Measurements from ENCODE around the gene NOC4L. TPM values are rescaled to one million over a fixed set of nuclear protein-coding genes. Genes with fewer than 3 reads are reported as not detected.

Gene NOC4L
- 1 to 10 TPM; 7.4 to 9.7 (median 8.3) TPM for total RNA-seq
- long read RNA-seq, partial matches to known transcripts: 0 of 1 reads
- long read RNA-seq, other reads (novel, unspliced or antisense): 0 of 1 reads

- peak in 1 of 4 donors; percentile 14 for TF ChIP-seq CTCF (IDR thresholded peaks at IDR 0.05)
- peak; percentile 62 for TF ChIP-seq POLR2A (IDR thresholded peaks at IDR 0.05)
- DNase-seq (peak; percentile 93 to 95 (median 94)), ATAC-seq (peak; percentile 84 to 95 (median 93))
- intact Hi-C loops (cut with DNase I): no loop called here
- Histone ChIP-seq H3K4me3 (peak within 1 kb of the TSS; percentile 98), H3K27ac (peak within 1 kb of the TSS; percentile 47 to 73 (median 51)), H3K36me3 (peaks cover 0 to 31% (median 4%) of the 10 kb centered on the region in 4 donors), H3K4me1 (peaks cover 0 to 14% (median 3%) of the 10 kb centered on the region in 4 donors), H3K9me3 (no peaks in the 10 kb centered on the region), H3K27me3 (no peaks in the 10 kb centered on the region)
- 0% methylated on average over 27 of the region's 100 CpGs for WGBS (ENCODE audit: insufficient coverage, low coverage, low lambda C conversion rate, missing lambda C conversion rate)
Observed at GRCh38 chr12:132144115-132144809, at the start of gene NOC4L, which contains the start of gene DDX51. Gene NOC4L, plus strand, starts transcription at chr12:132144457. Its CDS starts 32 bp downstream, at chr12:132144489. Gene DDX51, minus strand, starts transcription at chr12:132144319. Its CDS starts 23 bp downstream, at chr12:132144296.

GRCh38 chr12:132095520-132096409 lies 48.5 kb upstream of the NOC4L start:
- Histone ChIP-seq H3K27ac (no peak overlapping the region), H3K27me3 (no peaks in the 10 kb centered on the region), H3K4me3 (no peak overlapping the region), H3K36me3 (peaks cover 0 to 29% (median 5%) of the 10 kb centered on the region in 4 donors), H3K9me3 (no peaks in the 10 kb centered on the region), H3K4me1 (no peaks in the 10 kb centered on the region)
- TF ChIP-seq POLR2A (IDR thresholded peaks at IDR 0.05) (no peak), CTCF (IDR thresholded peaks at IDR 0.05) (no peak)
- DNase-seq (no peak), ATAC-seq (peak in 1 of 4 donors; percentile 66)
- WGBS (ENCODE audit: insufficient coverage, low coverage, low lambda C conversion rate, missing lambda C conversion rate): 83% methylated on average over 11 of the region's 11 CpGs
- intact Hi-C loops (cut with DNase I): no loop called here

- H3K27me3 ChIP-seq: no peaks in the 10 kb centered on the region
- peaks cover 0 to 21% (median under 1%) of the 10 kb centered on the region in 4 donors for H3K36me3 ChIP-seq
- 100% methylated on average over 7 of the region's 12 CpGs for WGBS (ENCODE audit: insufficient coverage, low coverage, low lambda C conversion rate, missing lambda C conversion rate)
- H3K4me3 ChIP-seq: no peak overlapping the region
- intact Hi-C loops (cut with DNase I): no loop called here
- DNase-seq (no peak), ATAC-seq (no peak)
- no peaks in the 10 kb centered on the region for H3K4me1 ChIP-seq
- TF ChIP-seq POLR2A (IDR thresholded peaks at IDR 0.05) (no peak), CTCF (IDR thresholded peaks at IDR 0.05) (no peak)
- H3K27ac ChIP-seq: no peak overlapping the region
- no peaks in the 10 kb centered on the region for H3K9me3 ChIP-seq
Observed at GRCh38 chr12:132099739-132100138, 44.5 kb upstream of the NOC4L start.

- H3K36me3 ChIP-seq: peaks cover 0 to 21% (median under 1%) of the 10 kb centered on the region in 4 donors
- H3K4me3 ChIP-seq: no peak overlapping the region
- no peaks in the 10 kb centered on the region for H3K4me1 ChIP-seq
- TF ChIP-seq POLR2A (IDR thresholded peaks at IDR 0.05) (no peak), CTCF (IDR thresholded peaks at IDR 0.05) (no peak)
- H3K27me3 ChIP-seq: no peaks in the 10 kb centered on the region
- no peaks in the 10 kb centered on the region for H3K9me3 ChIP-seq
- intact Hi-C loops (cut with DNase I): no loop called here
- peak in 2 of 4 donors; percentile 13 to 16 for ATAC-seq
- DNase-seq: no peak
- no peak overlapping the region for H3K27ac ChIP-seq
- no CpG with 5 or more reads among the region's 13 CpGs for WGBS (ENCODE audit: insufficient coverage, low coverage, low lambda C conversion rate, missing lambda C conversion rate)
Observed at GRCh38 chr12:132100306-132101065, 43.8 kb upstream of the NOC4L start.

Data from right lobe of liver (tissue), 6 donors.